H1 (cell line): ENCODE data around the gene DENND4B. TPM values are rescaled to one million over a fixed set of nuclear protein-coding genes. Genes with fewer than 3 reads are reported as not detected.

ENCODE experiments used
- CTCF ChIA-PET: fragments of 300-600 bp; sonication (Branson Sonifier 250); formaldehyde crosslinking; loops from one replicate; lab custom pipeline; 2021; ENCODE audit not compliant: partially characterized antibody; lab: Charles Lee
- POLR2A ChIA-PET: fragments of 300-600 bp; sonication (Branson Sonifier 250); formaldehyde crosslinking; loops from one replicate; lab custom pipeline; 2021; ENCODE audit warnings: inconsistent platforms; ENCODE audit not compliant: partially characterized antibody; lab: Charles Lee
- DNase-seq, 2 experiments: peaks; one replicate each; pipeline versions ENCODE4 v3.0.0 to v3.0.0-alpha.2; 2010 to 2022; ENCODE audit warnings: low spot score in 2 of 2, low read depth in 1 of 2, mixed read lengths in 1 of 2
- FAIRE-seq: peaks from 2 replicates; lab custom pipeline; 2011; peaks lifted over from hg19 to GRCh38; lab: Jason Lieb, UNC
- H2AFZ ChIP-seq: 2 replicates; pipeline ENCODE4 v1.8.1; 2012; ENCODE audit warnings: low read length, inconsistent platforms
- H2AK5ac ChIP-seq: 2 replicates; pipeline ENCODE4 v1.6.1; 2013; ENCODE audit warnings: low read depth, low read length
- H2BK120ac ChIP-seq: replicated peaks from 2 replicates; pipeline ENCODE3; 2013; ENCODE audit warnings: low read depth, low read length, inconsistent platforms
- H2BK12ac ChIP-seq: 2 replicates; pipeline ENCODE4 v1.6.1; 2013; ENCODE audit warnings: low read depth, low read length
- H2BK15ac ChIP-seq: 2 replicates; pipeline ENCODE4 v1.6.1; 2013; ENCODE audit warnings: low read length
- H2BK20ac ChIP-seq: 2 replicates; pipeline ENCODE4 v1.6.1; 2013; ENCODE audit warnings: low read length
- H2BK5ac ChIP-seq: 2 replicates; pipeline ENCODE4 v1.6.1; 2013; ENCODE audit warnings: low read depth, low read length
- H3K14ac ChIP-seq: 2 replicates; pipeline ENCODE4 v1.6.1; 2013; ENCODE audit warnings: inconsistent platforms; ENCODE audit not compliant: insufficient read length
- H3K18ac ChIP-seq: 2 replicates; pipeline ENCODE4 v1.6.1; 2013; ENCODE audit warnings: low read length; ENCODE audit errors: extremely low read depth
- H3K23ac ChIP-seq: 2 replicates; pipeline ENCODE4 v1.6.1; 2013; ENCODE audit warnings: inconsistent platforms; ENCODE audit not compliant: insufficient read length
- H3K23me2 ChIP-seq: 2 replicates; pipeline ENCODE4 v1.6.1; 2013; ENCODE audit warnings: low read depth, low read length
- H3K27ac ChIP-seq: 2 replicates; pipeline ENCODE4 v1.6.1; 2011; ENCODE audit warnings: low read depth, low read length, inconsistent platforms
- H3K27me3 ChIP-seq, 4 experiments: replicated peaks in 1 of 4; 1 replicate in 1 of 4; 2 replicates in 3 of 4; pipeline versions ENCODE4 v1.6.1 to v1.8.1; 2011 to 2013; ENCODE audit warnings: low read length in 3 of 4, mild to moderate bottlenecking in 3 of 4, inconsistent platforms in 2 of 4, mixed read lengths in 2 of 4, moderate library complexity in 1 of 4; ENCODE audit not compliant: control insufficient read depth in 3 of 4, insufficient read depth in 3 of 4; ENCODE audit errors: extremely low read depth in 1 of 4
- H3K36me3 ChIP-seq, 4 experiments: 2 replicates each; pipeline versions ENCODE4 v1.6.1 to v1.8.1; 2011 to 2013; ENCODE audit warnings: mild to moderate bottlenecking in 4 of 4, low read length in 3 of 4, moderate library complexity in 2 of 4, control low read depth in 1 of 4, inconsistent platforms in 1 of 4; ENCODE audit not compliant: insufficient read depth in 4 of 4, control insufficient read depth in 2 of 4
- H3K4ac ChIP-seq: replicated peaks from 2 replicates; pipeline ENCODE3; 2013; ENCODE audit warnings: low read length, low read depth, mixed read lengths, inconsistent platforms; ENCODE audit not compliant: insufficient read length
- H3K4me1 ChIP-seq, 4 experiments: replicated peaks in 1 of 4; 1 replicate in 1 of 4; 2 replicates in 3 of 4; pipeline versions ENCODE4 v1.6.1 to v1.8.1; 2011 to 2013; ENCODE audit warnings: low read length in 3 of 4, inconsistent platforms in 2 of 4, mixed read lengths in 1 of 4; ENCODE audit not compliant: insufficient read depth in 4 of 4, control insufficient read depth in 3 of 4
- H3K4me2 ChIP-seq, 2 experiments: 2 replicates each; pipeline versions ENCODE4 v1.6.1 to v1.8.1; 2011 to 2013; ENCODE audit warnings: low read depth in 2 of 2, low read length in 2 of 2, control low read depth in 1 of 2, inconsistent platforms in 1 of 2, mild to moderate bottlenecking in 1 of 2; ENCODE audit not compliant: insufficient read depth in 1 of 2
- H3K4me3 ChIP-seq, 4 experiments: fragments of 200-600, 300-600 bp in 1 of 4; sonication (generic), shearing (Covaris generic), sonication (Bioruptor Twin) in 1 of 4; 2 replicates each; pipeline versions ENCODE4 v1.5.1 to v1.8.1; 2011 to 2016; ENCODE audit warnings: low read length in 4 of 4, low read depth in 3 of 4, control low read depth in 2 of 4, inconsistent platforms in 2 of 4, mild to moderate bottlenecking in 2 of 4, mixed read lengths in 1 of 4, moderate library complexity in 1 of 4; ENCODE audit not compliant: insufficient read depth in 2 of 4; ENCODE audit errors: extremely low read depth in 1 of 4
- H3K56ac ChIP-seq: replicated peaks from 2 replicates; pipeline ENCODE3; 2013; ENCODE audit warnings: low read depth, mild to moderate bottlenecking, mixed read lengths, low read length, inconsistent platforms; ENCODE audit not compliant: insufficient read length
- H3K79me1 ChIP-seq: 2 replicates; pipeline ENCODE4 v1.6.1; 2013; ENCODE audit warnings: low read depth, low read length, control low read depth
- H3K79me2 ChIP-seq, 2 experiments: 2 replicates each; pipeline versions ENCODE4 v1.6.1 to v1.8.1; 2012 to 2013; ENCODE audit warnings: low read length in 2 of 2, mild to moderate bottlenecking in 2 of 2, inconsistent platforms in 1 of 2; ENCODE audit not compliant: insufficient read depth in 2 of 2, control insufficient read depth in 1 of 2
- H3K9ac ChIP-seq, 4 experiments: replicated peaks in 1 of 4; 1 replicate in 1 of 4; 2 replicates in 3 of 4; pipeline versions ENCODE4 v1.6.1 to v1.8.1; 2011 to 2013; ENCODE audit warnings: low read depth in 3 of 4, low read length in 3 of 4, control low read depth in 2 of 4, mild to moderate bottlenecking in 2 of 4, moderate library complexity in 2 of 4, inconsistent platforms in 1 of 4; ENCODE audit errors: extremely low read depth in 1 of 4
- H3K9me3 ChIP-seq, 2 experiments: 2 replicates each; pipeline versions ENCODE4 v1.6.1 to v1.8.1; 2012 to 2013; ENCODE audit warnings: mild to moderate bottlenecking in 2 of 2, moderate library complexity in 2 of 2, control low read depth in 1 of 2, inconsistent platforms in 1 of 2, low read depth in 1 of 2, low read length in 1 of 2, mixed read lengths in 1 of 2; ENCODE audit not compliant: insufficient read depth in 2 of 2
- H4K20me1 ChIP-seq, 2 experiments: replicated peaks in 1 of 2; 2 replicates each; pipeline versions ENCODE3 to v1.8.1; 2011 to 2013; ENCODE audit warnings: inconsistent platforms in 2 of 2, low read length in 2 of 2, mild to moderate bottlenecking in 1 of 2; ENCODE audit not compliant: insufficient read depth in 2 of 2, control insufficient read depth in 1 of 2
- H4K5ac ChIP-seq: 2 replicates; pipeline ENCODE4 v1.6.1; 2013; ENCODE audit warnings: low read length, low read depth, mixed read lengths, inconsistent platforms; ENCODE audit not compliant: insufficient read length
- H4K8ac ChIP-seq: 2 replicates; pipeline ENCODE4 v1.8.0; 2013; ENCODE audit warnings: mild to moderate bottlenecking, moderate library complexity, low read length, inconsistent platforms; ENCODE audit not compliant: insufficient read depth; ENCODE audit errors: extremely low read depth
- H4K91ac ChIP-seq: replicated peaks from 2 replicates; pipeline ENCODE3; 2013; ENCODE audit warnings: low read length, mixed read lengths, inconsistent platforms; ENCODE audit not compliant: insufficient read length
- CREB1 ChIP-seq: IDR thresholded peaks from 2 replicates; pipeline ENCODE4 v1.6.1; 2012; ENCODE audit warnings: inconsistent platforms
- EGR1 ChIP-seq: IDR thresholded peaks from 2 replicates; pipeline ENCODE4 v1.6.1; 2011; ENCODE audit warnings: low read depth, low read length, borderline replicate concordance
- MAX ChIP-seq: IDR thresholded peaks from 2 replicates; pipeline ENCODE4 v1.6.1; 2012; ENCODE audit warnings: inconsistent platforms
- POLR2A ChIP-seq, 2 experiments: IDR thresholded peaks; 1 replicate in 1 of 2; 2 replicates in 1 of 2; pipeline ENCODE4 v1.6.1; 2011; ENCODE audit warnings: low read depth in 2 of 2, low read length in 2 of 2, mild to moderate bottlenecking in 2 of 2; ENCODE audit errors: control extremely low read depth in 1 of 2
- RXRA ChIP-seq: IDR thresholded peaks from 2 replicates; pipeline ENCODE4 v1.6.1; 2011; ENCODE audit warnings: low read depth, mild to moderate bottlenecking, low read length, moderate library complexity; ENCODE audit not compliant: insufficient read depth
- TAF1 ChIP-seq: IDR thresholded peaks from 2 replicates; pipeline ENCODE4 v1.6.1; 2011; ENCODE audit warnings: mild to moderate bottlenecking, low read depth, low read length
- TCF12 ChIP-seq: IDR thresholded peaks from 2 replicates; pipeline ENCODE4 v1.6.1; 2011; ENCODE audit warnings: low read depth, mild to moderate bottlenecking, low read length
- TEAD4 ChIP-seq: IDR thresholded peaks from 2 replicates; pipeline ENCODE4 v1.6.1; 2012; ENCODE audit warnings: low read depth, low read length, inconsistent platforms, mixed read lengths
- WGBS, 2 experiments: shearing (Covaris generic) in 1 of 2; methylation state at CpG; one replicate each; pipeline versions ENCODE4 v1.1.6 to v1.1.7; 2013 to 2015; ENCODE audit warnings: low lambda C conversion rate in 2 of 2, mixed read lengths in 2 of 2, inconsistent platforms in 1 of 2, low coverage in 1 of 2, missing lambda C conversion rate in 1 of 2; ENCODE audit not compliant: insufficient replicate concordance in 2 of 2, insufficient coverage in 1 of 2, insufficient read length in 1 of 2; ENCODE audit errors: extremely low coverage in 1 of 2, missing lambda C conversion rate in 1 of 2; 5-methylcytosine and 5-hydroxymethylcytosine counted together
- polyA plus RNA-seq, 7 experiments: library from polyadenylated mRNA; depleted of rRNA in 3 of 7; stranded (reverse) in 5 of 7; unstranded in 2 of 7; fragments of >200 nt in 5 of 7; fragments of 200-250 nt in 2 of 7; gene quantifications; 1 replicate in 5 of 7; 2 replicates in 1 of 7; 4 replicates in 1 of 7; pipeline versions ENCODE4 v1.2.1 to v1.2.3, GENCODE V29; 2011 to 2013; ENCODE audit warnings: missing spikeins in 2 of 7, mixed read lengths in 2 of 7
- total RNA-seq: library from RNA; stranded (reverse); fragmentation: NEBNext Ultra II Directional; extraction: Animal tissue kit (Norgen Biotek cat#: 25700); gene quantifications from 2 replicates; pipeline ENCODE4 v1.2.1, GENCODE V29; 2021

DENND4B gene
- total and polyA plus RNA-seq, 2 of the 8 experiments (the other 6 are each of a cell fraction or from before 2014, with no cell fraction given) = 45.6 to 61.1 TPM

GRCh38 chr1:153944005-153944826 is 2.3 kb downstream of the DENND4B start:
- Histone ChIP-seq H3K4me2 (peak overlapping the region in 1 of 2 experiments; percentile 69; a peak in 1 of 4 replicates), H3K36me3 (peaks cover 6 to 28% (median 20%) of the 10 kb centered on the region in 4 experiments; a peak in 5 of 8 replicates), H3K27ac (no peak overlapping the region)

More at GRCh38 chr1:153944005-153944826, 2.3 kb downstream of the DENND4B start:
- H2AFZ ChIP-seq = no peak overlapping the region
- FAIRE-seq (no peak), DNase-seq (no peak)
- peaks cover 0 to 18% of the 10 kb centered on the region in 2 experiments; a peak in 2 of 4 replicates for H3K79me2 ChIP-seq
- POLR2A ChIA-PET = interaction anchor here (1.1 to 11.4 kb wide), 12 partner anchors 10 to 147 kb away, joined by 3 to 75 read pairs (median 35); partner anchors contain the start of genes CREB3L4, CRTC2, GATAD2B and JTB
- no peak overlapping the region for H2BK5ac ChIP-seq
- no peaks in the 10 kb centered on the region for H3K79me1 ChIP-seq
- CTCF ChIA-PET = interaction anchor here (0.6 to 4.2 kb wide), 18 partner anchors 10 to 433 kb away, joined by 3 to 31 read pairs (median 4); partner anchors contain the start of genes CREB3L4, CRTC2 and RAB13
- H4K8ac ChIP-seq = no peak overlapping the region; the same call in 1 of the 2 replicates
- 89% methylated on average over 15 of the region's 15 CpGs; no CpG with 5 or more reads in 1 of the 2 experiments for WGBS, 2 experiments
- H4K91ac ChIP-seq = no peak overlapping the region
- no peak overlapping the region for H3K4me3 ChIP-seq
- H3K14ac ChIP-seq = no peak overlapping the region
- no peak overlapping the region for H2BK120ac ChIP-seq
- no peak overlapping the region for H3K23ac ChIP-seq
- no peak overlapping the region for H2BK12ac ChIP-seq
- H4K20me1 ChIP-seq = peaks cover 3% of the 10 kb centered on the region in 2 experiments
- no peaks in the 10 kb centered on the region for H3K27me3 ChIP-seq
- H3K23me2 ChIP-seq = peaks cover 6% of the 10 kb centered on the region; the same call in 1 of the 2 replicates
- H4K5ac ChIP-seq = no peak overlapping the region
- H3K9ac ChIP-seq = no peak overlapping the region
- H2AK5ac ChIP-seq = no peak overlapping the region
- TF ChIP-seq MAX (no peak), RXRA (no peak), EGR1 (no peak), CREB1 (peak; percentile 82), POLR2A (IDR thresholded peaks at IDR 0.05; ENCODE audit: control extremely low read depth in 1 of 2, low read depth in 2 of 2, low read length in 2 of 2) (no peak), TAF1 (no peak), TCF12 (no peak), TEAD4 (no peak)
- no peak overlapping the region for H2BK15ac ChIP-seq
- H3K18ac ChIP-seq = no peak overlapping the region
- H3K9me3 ChIP-seq = no peaks in the 10 kb centered on the region
- no peak overlapping the region for H2BK20ac ChIP-seq
- peaks cover 0 to 5% (median 2%) of the 10 kb centered on the region in 4 experiments; a peak in 2 of 7 replicates for H3K4me1 ChIP-seq
- H3K4ac ChIP-seq = no peak overlapping the region
- no peak overlapping the region for H3K56ac ChIP-seq
